GM18511 (cell line): ENCODE data around the gene CFAP43.
"Not testable (repeated sequence)": the region's sequence is repeated elsewhere in the genome, so short reads cannot be mapped to it uniquely, and the experiment has no call there.

Experiments
- ATAC-seq: cut with Tn5 transposase; IDR thresholded peaks from one replicate; pipeline ENCODE4 v1.9.1; 2021; ENCODE audit warnings: mild to moderate bottlenecking, moderate library complexity; ENCODE audit not compliant: unreplicated experiment

Gene CFAP43

GRCh38 chr10:104256335-104256961 is 24.3 kb upstream of the CFAP43 start:
- ATAC-seq = no peak

DNA sequence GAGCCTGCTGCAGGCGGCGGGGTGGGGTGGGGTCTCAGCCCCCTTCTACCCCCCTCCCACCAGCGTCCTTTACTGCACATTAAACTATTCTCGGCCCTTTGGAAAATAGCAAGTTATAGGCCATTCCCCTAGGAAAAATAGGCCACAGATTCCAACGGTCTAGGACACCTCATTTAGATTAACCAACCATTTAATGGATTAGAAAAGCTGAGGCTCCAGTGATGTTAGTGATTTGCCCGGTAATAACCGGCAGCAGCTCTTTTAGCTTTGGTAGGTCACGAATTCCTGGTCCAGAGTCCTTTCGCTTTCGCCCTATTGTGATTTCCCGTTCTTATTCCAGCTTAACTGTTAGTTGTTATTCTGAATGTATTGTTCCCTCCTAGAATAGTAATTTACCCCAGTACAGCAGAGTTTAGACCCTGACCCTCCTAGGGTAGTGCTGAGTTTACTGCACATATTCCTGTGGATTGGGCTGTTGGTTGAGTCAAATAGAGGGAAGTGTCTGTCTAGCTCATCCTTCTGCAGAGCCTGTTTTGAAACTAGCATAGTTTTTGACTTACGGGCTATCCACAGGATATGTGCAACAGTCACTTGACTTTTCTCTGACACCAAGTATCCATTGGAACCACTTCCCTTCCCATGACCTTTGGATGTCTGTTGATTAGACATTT is 23.3 kb upstream of the CFAP43 start:
- ATAC-seq = peak; percentile 43

DNA sequence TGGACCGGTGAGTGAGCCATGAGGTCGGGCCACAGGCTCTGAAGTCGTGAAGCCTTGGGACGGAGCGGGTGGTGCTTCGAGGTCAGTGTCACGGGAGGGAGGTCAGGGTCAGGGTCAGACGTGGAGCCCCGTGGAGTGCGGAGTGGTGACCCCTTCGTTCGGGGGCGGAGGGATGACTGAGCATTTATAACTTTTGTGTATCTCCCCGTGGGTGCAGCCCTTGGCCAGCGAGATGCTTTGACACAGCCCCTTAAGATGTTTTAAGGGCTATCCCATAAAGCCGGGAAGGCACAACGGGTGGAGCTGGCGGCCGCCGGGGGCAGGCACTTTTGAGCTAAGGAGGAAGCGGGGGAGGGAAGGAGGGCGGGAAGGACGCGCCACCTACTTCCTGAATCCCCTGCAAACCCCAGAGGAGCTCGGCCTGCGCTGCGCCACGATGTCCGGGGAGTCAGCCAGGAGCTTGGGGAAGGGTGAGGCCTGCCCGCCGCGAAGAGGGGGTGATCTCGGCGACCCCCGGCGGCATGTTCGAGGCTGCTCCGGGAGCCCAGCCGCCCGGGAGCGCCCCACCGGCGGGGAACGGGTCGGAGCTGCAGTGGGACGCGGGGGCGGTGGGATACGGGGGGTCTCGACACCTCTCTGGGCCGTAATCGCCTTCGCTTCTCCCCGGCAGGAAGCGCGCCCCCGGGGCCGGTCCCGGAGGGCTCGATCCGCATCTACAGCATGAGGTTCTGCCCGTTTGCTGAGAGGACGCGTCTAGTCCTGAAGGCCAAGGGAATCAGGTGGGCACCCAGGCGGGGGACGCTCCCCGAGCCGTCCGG is 22.5 kb upstream of the CFAP43 start, which contains the start of gene GSTO1:
TSS of gene GSTO1 (plus strand) at position 400 of the 818 bp plus-strand sequence. CDS start at position 437, 37 bp downstream.
- ATAC-seq = peak; percentile 84

- no peak for ATAC-seq
These were observed 21.6 kb upstream of the CFAP43 start for GRCh38 chr10:104253606-104254410.

GRCh38 chr10:104253106-104253505 is 20.9 kb upstream of the CFAP43 start:
- ATAC-seq = no peak

DNA sequence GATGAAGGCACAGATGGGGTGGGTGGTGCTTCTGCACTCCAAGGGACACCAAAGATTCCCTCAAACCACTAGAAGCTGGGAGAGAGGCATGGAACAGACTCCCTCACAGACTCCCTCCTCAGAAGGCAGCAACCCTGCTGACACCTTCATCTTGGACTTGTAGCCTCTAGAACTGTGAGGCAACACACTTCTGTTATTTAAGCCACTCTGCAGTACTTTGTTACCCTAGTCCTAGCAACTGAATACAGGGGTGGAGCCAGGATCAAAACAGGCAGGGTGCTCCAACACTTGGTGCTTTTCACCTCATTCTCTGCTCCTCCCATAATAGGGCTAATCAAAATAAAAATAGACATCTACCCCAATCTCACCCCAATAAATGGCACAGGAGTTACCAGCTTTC is 20.2 kb upstream of the CFAP43 start:
- ATAC-seq = no peak

GRCh38 chr10:104251443-104251842 is 19.3 kb upstream of the CFAP43 start:
- ATAC-seq = no peak

DNA sequence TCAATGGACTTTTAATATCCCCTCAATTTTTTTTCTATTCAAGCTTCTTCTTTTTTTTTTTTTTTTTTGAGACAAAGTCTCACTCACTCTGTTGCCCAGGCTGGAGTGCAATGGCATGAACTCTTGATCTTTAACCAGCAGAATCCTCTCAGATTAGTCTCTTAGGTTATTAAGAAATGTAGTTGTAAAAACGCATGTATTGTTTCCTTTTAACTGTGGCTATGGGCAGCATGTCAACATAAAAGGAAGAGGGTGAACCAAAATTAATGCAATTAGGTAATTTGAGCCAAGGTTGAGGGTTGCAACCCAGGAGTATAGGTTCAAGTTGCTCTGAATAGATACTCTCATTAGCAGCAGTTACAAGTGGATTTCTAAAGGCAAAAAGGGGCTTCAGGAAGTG is 18.2 kb upstream of the CFAP43 start:
- no peak for ATAC-seq

DNA sequence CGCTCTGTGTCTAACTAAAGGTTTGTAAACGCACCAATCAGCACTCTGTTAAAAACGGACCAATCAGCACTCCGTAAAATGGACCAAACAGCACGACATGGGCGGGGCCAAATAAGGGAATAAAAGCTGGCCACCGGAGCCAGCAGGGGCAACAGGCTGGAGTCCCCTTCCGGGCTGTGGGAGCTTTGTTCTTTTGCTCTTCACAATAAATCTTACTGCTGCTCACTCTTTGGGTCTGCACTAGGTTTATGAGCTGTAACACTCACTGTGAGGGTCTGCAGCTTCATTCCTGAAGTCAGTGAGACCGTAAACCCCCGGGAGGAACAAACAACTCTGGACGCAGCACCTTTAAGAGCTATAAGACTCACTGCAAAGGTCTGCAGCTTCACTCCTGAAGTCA is 16.8 kb upstream of the CFAP43 start:
- not testable (repeated sequence) for ATAC-seq

DNA sequence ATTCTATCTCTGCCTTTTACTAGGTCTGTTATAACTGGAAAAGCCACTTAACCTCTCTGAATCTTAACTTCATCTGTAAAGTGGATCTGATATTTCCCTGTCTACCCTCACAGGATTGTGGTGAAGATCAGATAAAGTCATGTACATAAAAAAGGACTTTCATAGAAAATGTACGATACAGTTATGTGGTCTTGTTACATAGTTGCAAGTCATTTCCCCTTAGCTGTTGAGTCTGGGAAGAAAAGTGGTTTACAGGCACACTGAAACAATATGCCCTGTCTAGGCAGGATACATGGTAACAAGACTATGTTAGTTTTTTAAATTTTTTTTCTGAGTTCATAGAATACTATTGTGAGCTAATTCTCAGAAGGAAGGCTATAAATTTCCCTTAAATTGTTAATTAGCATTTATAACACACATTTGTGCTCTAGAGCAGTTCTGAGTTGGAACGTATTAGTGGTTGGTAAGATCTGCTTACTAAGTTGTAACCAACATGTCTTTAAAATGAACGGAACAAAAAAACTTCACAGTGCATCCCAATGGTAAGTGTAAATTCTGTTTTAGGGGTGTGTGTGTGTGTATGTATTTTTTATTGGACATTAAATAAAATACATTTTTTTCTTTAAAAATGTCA is 15.5 kb upstream of the CFAP43 start:
- no peak for ATAC-seq

DNA sequence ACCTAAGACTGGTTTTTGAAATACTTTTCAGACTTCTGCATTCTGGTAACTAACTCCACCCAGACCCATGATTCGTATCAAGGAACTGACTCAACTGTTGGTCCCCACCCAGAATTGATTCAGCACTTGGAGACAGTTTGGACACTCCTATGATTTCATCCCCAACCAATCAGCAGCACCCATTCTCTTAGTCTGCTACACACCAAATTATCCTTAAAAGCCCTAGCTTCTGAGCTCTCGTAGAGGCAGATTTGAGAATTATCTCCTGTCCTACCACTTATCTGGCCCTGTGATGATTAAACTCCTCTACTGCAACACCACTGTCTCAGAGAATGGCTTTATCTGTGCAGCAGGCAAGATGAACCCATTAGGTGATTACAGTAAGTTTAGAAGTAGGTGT is 14.8 kb upstream of the CFAP43 start:
- ATAC-seq = no peak

- ATAC-seq = no peak
These were observed 13.0 kb upstream of the CFAP43 start for GRCh38 chr10:104245066-104245632.

DNA sequence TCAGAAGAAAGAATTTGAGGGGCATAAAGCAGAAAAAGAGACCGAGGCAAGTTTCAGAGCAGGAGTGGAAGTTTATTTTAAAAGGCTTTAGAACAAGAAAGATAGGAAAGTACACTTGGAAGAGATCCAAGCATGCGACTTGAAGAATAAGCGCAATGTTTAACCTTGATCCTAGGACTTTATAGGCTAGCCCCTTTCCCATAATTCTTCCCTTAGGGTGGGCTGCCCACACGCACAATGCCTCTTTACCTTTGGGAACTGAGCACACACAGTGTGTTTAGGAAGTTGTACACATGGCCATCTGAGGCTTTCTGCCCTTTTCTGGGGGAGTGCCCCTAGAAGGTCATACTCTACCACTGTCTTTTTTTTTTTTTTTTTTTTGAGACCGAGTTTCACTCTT is 11.3 kb upstream of the CFAP43 start:
- ATAC-seq = no peak

- ATAC-seq = not testable (repeated sequence)
These were observed 10.8 kb upstream of the CFAP43 start for GRCh38 chr10:104243009-104243408.

- no peak for ATAC-seq
These were observed 10.4 kb upstream of the CFAP43 start for GRCh38 chr10:104242545-104242944.

DNA sequence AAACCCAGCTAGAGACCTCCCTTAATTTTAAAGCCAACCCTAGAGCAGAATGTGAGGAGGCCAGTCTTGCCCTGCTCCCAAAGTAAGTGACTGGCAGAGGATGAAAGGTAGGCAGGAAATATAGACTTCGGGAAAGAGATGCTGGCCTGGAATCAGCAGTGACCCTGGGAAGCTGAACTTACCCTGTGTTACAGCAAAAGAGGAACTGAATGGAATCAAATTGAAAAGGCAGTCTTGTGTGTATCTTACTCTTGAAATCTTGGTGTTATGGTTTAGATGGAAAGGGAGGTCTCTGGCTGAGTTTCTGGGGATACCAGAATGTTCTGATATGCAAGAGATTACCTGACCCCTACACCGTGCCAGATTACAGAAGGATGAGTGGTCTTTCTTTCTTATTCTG is 7.9 kb upstream of the CFAP43 start:
- no peak for ATAC-seq

- ATAC-seq = no peak
These were observed 3.6 kb upstream of the CFAP43 start for GRCh38 chr10:104235801-104236200.

GRCh38 chr10:104234934-104235333 is 2.8 kb upstream of the CFAP43 start:
- no peak for ATAC-seq

- ATAC-seq = no peak
These were observed 1.7 kb upstream of the CFAP43 start for GRCh38 chr10:104233817-104234216.

DNA sequence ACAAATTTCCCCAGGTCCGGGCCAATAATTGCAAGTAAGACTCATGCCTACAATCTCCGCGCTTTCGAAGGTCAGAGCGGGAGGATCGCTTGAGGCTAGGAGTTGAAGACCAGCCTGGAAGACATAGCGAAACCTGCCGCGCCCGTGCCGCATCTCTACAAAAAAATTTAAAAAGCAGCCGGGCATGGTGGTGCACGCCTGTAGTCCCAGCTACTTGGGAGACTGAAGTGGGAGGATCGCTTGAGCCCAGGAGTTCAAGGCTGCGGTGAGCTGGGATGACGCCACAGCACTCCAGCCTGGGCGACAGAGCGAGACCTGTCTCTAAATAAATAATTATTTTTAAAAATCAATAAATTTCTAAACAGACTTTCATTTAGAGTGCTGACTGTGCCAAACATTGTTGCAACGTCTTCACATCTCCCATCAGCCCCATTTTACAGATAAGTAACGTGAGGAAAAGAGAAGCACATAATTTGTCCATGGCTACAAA is 494 bp upstream of the CFAP43 start:
- no peak for ATAC-seq
